CD4-positive, alpha-beta T cell (primary cell): ENCODE data around the gene BCAS2. TPM values are rescaled to one million over a fixed set of nuclear protein-coding genes. Genes with fewer than 3 reads are reported as not detected.

Experiments
- ATAC-seq: fragments of 200-7000 bp; cut with Tn5 transposase; one replicate; pipeline ENCODE4 v1.10.0; 2022; ENCODE audit warnings: mild to moderate bottlenecking; ENCODE audit not compliant: poor library complexity
- CTCF ChIA-PET: fragments of 350-600 bp; sonication (Branson Sonifier 250); formaldehyde crosslinking; loops from one replicate; lab custom pipeline; 2021; ENCODE audit warnings: antibody characterized with exemption, inconsistent platforms; lab: Charles Lee
- POLR2A ChIA-PET: fragments of 350-600 bp; sonication (Branson Sonifier 250); formaldehyde crosslinking; loops from one replicate; lab custom pipeline; 2021; ENCODE audit warnings: antibody characterized with exemption, inconsistent platforms; lab: Charles Lee
- DNase-seq, 14 experiments: peaks; one replicate each; pipeline ENCODE4 v3.0.0-alpha.2; 2013 to 2020; ENCODE audit warnings: mixed read lengths in 2 of 14
- H3K27ac ChIP-seq, 2 donors: one replicate each; pipeline versions ENCODE4 v1.5.1 to v1.7.0; 2013; ENCODE audit warnings: low read length in 2 of 2, low read depth in 1 of 2, mild to moderate bottlenecking in 1 of 2
- H3K27me3 ChIP-seq, 2 experiments: 1 replicate in 1 of 2; 2 replicates in 1 of 2; pipeline versions ENCODE4 v1.6.1 to v1.7.0; 2013; ENCODE audit warnings: low read length in 2 of 2, control low read depth in 1 of 2, mild to moderate bottlenecking in 1 of 2, moderate library complexity in 1 of 2; ENCODE audit not compliant: insufficient read depth in 2 of 2, control insufficient read depth in 1 of 2
- H3K36me3 ChIP-seq: one replicate; pipeline ENCODE4 v1.6.1; 2013; ENCODE audit warnings: low read length, control low read depth; ENCODE audit not compliant: insufficient read depth
- H3K4me1 ChIP-seq: one replicate; pipeline ENCODE4 v1.6.1; 2013; ENCODE audit warnings: low read length, control low read depth; ENCODE audit not compliant: insufficient read depth
- H3K4me3 ChIP-seq: one replicate; pipeline ENCODE4 v1.5.1; 2013; ENCODE audit warnings: mild to moderate bottlenecking, low read length, moderate library complexity
- H3K9me3 ChIP-seq, 2 experiments: 1 replicate in 1 of 2; 2 replicates in 1 of 2; pipeline versions ENCODE4 v1.6.1 to v1.7.0; 2013; ENCODE audit warnings: low read length in 2 of 2, mild to moderate bottlenecking in 2 of 2, control low read depth in 1 of 2, moderate library complexity in 1 of 2; ENCODE audit not compliant: control insufficient read depth in 1 of 2, insufficient read depth in 1 of 2
- H3K27ac Mint-ChIP-seq: one replicate; pipeline ENCODE4 v1.8.0; 2020; ENCODE audit warnings: mixed read lengths
- H3K27me3 Mint-ChIP-seq: one replicate; pipeline ENCODE4 v1.8.0; 2021; ENCODE audit warnings: mixed read lengths
- H3K36me3 Mint-ChIP-seq: one replicate; pipeline ENCODE4 v1.8.0; 2021; ENCODE audit warnings: low read depth, mixed read lengths
- H3K4me1 Mint-ChIP-seq: one replicate; pipeline ENCODE4 v1.8.0; 2021; ENCODE audit warnings: low read depth, mixed read lengths
- H3K4me3 Mint-ChIP-seq: one replicate; pipeline ENCODE4 v1.8.0; 2020; ENCODE audit warnings: mild to moderate bottlenecking, mixed read lengths
- H3K9me3 Mint-ChIP-seq: one replicate; pipeline ENCODE4 v1.8.0; 2020; ENCODE audit warnings: mixed read lengths
- intact Hi-C, 2 experiments: fragments of 100-400 bp; cut with DNase I in 1 of 2; cut with micrococcal nuclease in 1 of 2; formaldehyde crosslinking; loops; one replicate each; pipeline versions ENCODE4 v1.15.1 to v1.9.0; 2023 to 2025; cut with DNase I, micrococcal nuclease
- total RNA-seq, 174 experiments: library from RNA in 2 of 174; stranded (reverse) in 2 of 174; gene quantifications; one replicate each; pipeline ENCODE4 v1.2.3 and lab custom pipeline; 2021 to 2026
- TF ChIP-seq, protein P1 (sequence below): fragments of 200-600 bp; IDR thresholded peaks from one replicate; pipeline ENCODE4 v1.8.0; 2022; ENCODE audit warnings: antibody characterized with exemption, mild to moderate bottlenecking

Gene BCAS2
- total RNA-seq, 2 experiments from 2014 or later, result 109 to 111 TPM

DNA sequence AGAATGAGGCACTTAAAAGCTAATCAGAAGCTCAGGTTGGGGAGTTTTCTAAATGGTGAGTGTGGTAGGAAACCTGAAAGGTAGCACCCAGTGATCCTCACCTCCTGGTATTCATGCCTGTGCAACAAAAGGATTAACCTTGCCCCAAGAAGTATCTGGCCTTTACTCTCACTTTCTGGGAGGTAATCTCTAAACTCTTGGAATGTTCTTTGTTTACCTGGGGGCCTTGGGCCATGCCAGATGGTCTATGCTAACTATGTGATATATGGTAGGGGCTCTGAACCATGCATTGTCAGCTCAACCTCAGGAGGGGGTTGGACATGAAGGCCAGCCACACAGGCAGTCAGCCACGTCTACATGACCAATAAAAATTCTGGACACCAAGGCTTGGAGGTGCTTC, 46.0 kb downstream of the BCAS2 start:
- Histone ChIP-seq H3K36me3 (no peaks in the 10 kb centered on the region), H3K9me3 (no peaks in the 10 kb centered on the region), H3K4me1 (no peaks in the 10 kb centered on the region), H3K27me3 (no peaks in the 10 kb centered on the region), H3K27ac (no peak overlapping the region), H3K4me3 (no peak overlapping the region)
- H3K4me1 Mint-ChIP-seq, result no peaks in the 10 kb centered on the region
- intact Hi-C loops, result no loop called here
- H3K27me3 Mint-ChIP-seq, result no peaks in the 10 kb centered on the region
- ATAC-seq (no peak), DNase-seq (no peak)
- no peaks in the 10 kb centered on the region for H3K9me3 Mint-ChIP-seq
- CTCF ChIA-PET, result interaction anchor here (1.0 kb wide), 1 partner anchor 189 kb away, joined by 3 read pairs; no protein-coding TSS in a partner anchor
- POLR2A ChIA-PET, result no interaction called here
- no peak overlapping the region for H3K4me3 Mint-ChIP-seq
- H3K36me3 Mint-ChIP-seq, result no peaks in the 10 kb centered on the region
- TF ChIP-seq, protein P1, sequence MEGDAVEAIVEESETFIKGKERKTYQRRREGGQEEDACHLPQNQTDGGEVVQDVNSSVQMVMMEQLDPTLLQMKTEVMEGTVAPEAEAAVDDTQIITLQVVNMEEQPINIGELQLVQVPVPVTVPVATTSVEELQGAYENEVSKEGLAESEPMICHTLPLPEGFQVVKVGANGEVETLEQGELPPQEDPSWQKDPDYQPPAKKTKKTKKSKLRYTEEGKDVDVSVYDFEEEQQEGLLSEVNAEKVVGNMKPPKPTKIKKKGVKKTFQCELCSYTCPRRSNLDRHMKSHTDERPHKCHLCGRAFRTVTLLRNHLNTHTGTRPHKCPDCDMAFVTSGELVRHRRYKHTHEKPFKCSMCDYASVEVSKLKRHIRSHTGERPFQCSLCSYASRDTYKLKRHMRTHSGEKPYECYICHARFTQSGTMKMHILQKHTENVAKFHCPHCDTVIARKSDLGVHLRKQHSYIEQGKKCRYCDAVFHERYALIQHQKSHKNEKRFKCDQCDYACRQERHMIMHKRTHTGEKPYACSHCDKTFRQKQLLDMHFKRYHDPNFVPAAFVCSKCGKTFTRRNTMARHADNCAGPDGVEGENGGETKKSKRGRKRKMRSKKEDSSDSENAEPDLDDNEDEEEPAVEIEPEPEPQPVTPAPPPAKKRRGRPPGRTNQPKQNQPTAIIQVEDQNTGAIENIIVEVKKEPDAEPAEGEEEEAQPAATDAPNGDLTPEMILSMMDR, result no peak
- no peak overlapping the region for H3K27ac Mint-ChIP-seq

DNA sequence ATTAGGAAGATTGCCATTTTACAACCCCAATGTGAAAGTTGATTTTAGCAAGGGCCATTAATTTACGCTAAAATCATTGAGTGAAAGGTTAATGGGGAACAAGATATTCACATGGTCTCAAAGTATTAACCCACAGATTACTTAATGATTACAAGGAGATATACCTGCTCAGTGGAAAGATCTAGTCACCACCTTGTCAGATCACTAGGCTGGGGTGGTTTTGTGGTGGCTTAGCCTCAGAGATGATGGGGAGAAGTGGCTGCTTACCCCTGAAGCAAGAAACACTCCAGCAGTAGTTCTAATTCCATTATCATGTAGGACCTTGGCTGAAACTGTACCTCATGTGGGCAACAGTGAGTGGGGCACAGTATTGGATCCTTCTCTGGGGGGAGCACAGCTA, 50.3 kb downstream of the BCAS2 start:
- CTCF ChIA-PET, result no interaction called here
- no peak overlapping the region for H3K4me3 Mint-ChIP-seq
- ATAC-seq, result no peak

DNA sequence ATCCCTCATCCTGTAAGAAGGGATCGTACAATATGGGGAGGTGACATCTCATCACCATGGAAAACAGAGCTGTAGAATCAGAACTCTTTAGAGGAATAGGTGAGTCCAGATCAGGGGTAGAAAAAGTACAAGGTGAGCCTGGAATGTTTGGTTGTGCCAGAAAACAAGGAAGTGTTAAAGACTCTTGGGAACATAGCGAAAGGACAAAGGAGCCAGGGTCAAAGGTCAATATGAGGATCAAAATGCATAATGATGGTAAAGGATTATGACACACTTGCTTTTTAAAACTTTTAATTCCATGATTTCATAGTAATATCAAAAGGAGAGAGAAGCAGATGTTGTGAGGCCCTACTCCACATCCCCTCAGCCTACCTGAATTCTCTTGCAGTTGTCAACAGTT, 51.2 kb downstream of the BCAS2 start:
- POLR2A ChIA-PET, result no interaction called here
- Mint-ChIP-seq H3K27me3 (no peaks in the 10 kb centered on the region), H3K4me3 (no peak overlapping the region), H3K9me3 (no peaks in the 10 kb centered on the region), H3K4me1 (no peaks in the 10 kb centered on the region), H3K36me3 (no peaks in the 10 kb centered on the region), H3K27ac (no peak overlapping the region)
- Histone ChIP-seq H3K27ac (no peak overlapping the region), H3K4me3 (no peak overlapping the region), H3K4me1 (no peaks in the 10 kb centered on the region), H3K9me3 (no peaks in the 10 kb centered on the region), H3K36me3 (no peaks in the 10 kb centered on the region), H3K27me3 (no peaks in the 10 kb centered on the region)
- ATAC-seq (no peak), DNase-seq (no peak)
- CTCF ChIA-PET, result no interaction called here
- TF ChIP-seq, protein P1, result no peak
- intact Hi-C loops, result no loop called here

More for the DNA sequence above, 50.3 kb downstream of the BCAS2 start:
- POLR2A ChIA-PET, result no interaction called here
- H3K27me3 ChIP-seq, result no peaks in the 10 kb centered on the region
- Mint-ChIP-seq H3K27ac (no peak overlapping the region), H3K36me3 (no peaks in the 10 kb centered on the region), H3K27me3 (no peaks in the 10 kb centered on the region), H3K4me1 (no peaks in the 10 kb centered on the region), H3K9me3 (no peaks in the 10 kb centered on the region)
- intact Hi-C loops, result no loop called here
- TF ChIP-seq, protein P1, result no peak
- no peaks in the 10 kb centered on the region for H3K36me3 ChIP-seq
- H3K9me3 ChIP-seq, result no peaks in the 10 kb centered on the region
- no peak overlapping the region for H3K27ac ChIP-seq
- no peak for DNase-seq
- H3K4me1 ChIP-seq, result no peaks in the 10 kb centered on the region
- no peak overlapping the region for H3K4me3 ChIP-seq
